ENCODE results near the gene GADD45B.

GADD45B gene

GRCh38 chr19:2519482-2519881 lies 43.6 kb downstream of the GADD45B start:
- DNase-seq = no peak

- no peak for DNase-seq
These were observed 47.8 kb downstream of the GADD45B start for GRCh38 chr19:2523630-2524311.

GRCh38 chr19:2524361-2524839 lies 48.5 kb downstream of the GADD45B start:
- DNase-seq = no peak

GRCh38 chr19:2524840-2525723 lies 49.2 kb downstream of the GADD45B start:
- no peak for DNase-seq

- DNase-seq = no peak
These were observed 51.2 kb downstream of the GADD45B start for GRCh38 chr19:2527171-2527570.

- DNase-seq = no peak
These were observed 51.8 kb downstream of the GADD45B start for GRCh38 chr19:2527686-2528085.

Data from NCI-H1048 (cell line).